BLaER1 treated with 17β-estradiol and CSF1 and Interleukin-3, amounts not matched to agents 10 nM and 100 nM (cell line): ENCODE data around the gene VEPH1.
A peak's percentile ranks its signal among the peaks of the same experiment; 100 is the strongest.

Experiments
- H3K27ac ChIP-seq, 11 experiments: shearing (Covaris generic); formaldehyde crosslinking; 2 replicates each; pipeline ENCODE4 v1.8.1; 2022
- H3K27me3 ChIP-seq, 11 experiments: shearing (Covaris generic); formaldehyde crosslinking; 2 replicates each; pipeline ENCODE4 v1.8.1; 2022
- H3K36me3 ChIP-seq, 11 experiments: shearing (Covaris generic); formaldehyde crosslinking; 2 replicates each; pipeline ENCODE4 v1.8.1; 2022
- H3K4me1 ChIP-seq, 10 experiments: shearing (Covaris generic); formaldehyde crosslinking; 2 replicates each; pipeline ENCODE4 v1.8.1; 2022
- H3K4me2 ChIP-seq, 11 experiments: shearing (Covaris generic); formaldehyde crosslinking; 2 replicates each; pipeline ENCODE4 v1.8.1; 2022
- H3K4me3 ChIP-seq, 10 experiments: shearing (Covaris generic); formaldehyde crosslinking; 2 replicates each; pipeline ENCODE4 v1.8.1; 2022
- H3K9ac ChIP-seq, 11 experiments: shearing (Covaris generic); formaldehyde crosslinking; 2 replicates each; pipeline ENCODE4 v1.8.1; 2022
- H3K9me3 ChIP-seq, 11 experiments: shearing (Covaris generic); formaldehyde crosslinking; replicated peaks in 1 of 11; 2 replicates each; pipeline ENCODE4 v1.8.1; 2022
- H4K20me1 ChIP-seq, 11 experiments: shearing (Covaris generic); formaldehyde crosslinking; 2 replicates each; pipeline ENCODE4 v1.8.1; 2022
- Cebpa-rat ChIP-seq, 11 experiments: shearing (Covaris generic); IDR thresholded peaks; 2 replicates each; pipeline ENCODE4 v1.8.1; 2022

Gene VEPH1

GRCh38 chr3:157284688-157285087, 218.5 kb downstream of the VEPH1 start:
- no peaks in the 10 kb centered on the region for H3K36me3 ChIP-seq
- no peak overlapping the region for H3K9ac ChIP-seq
- no peak overlapping the region for H3K4me2 ChIP-seq
- H3K4me1 ChIP-seq: peaks cover 0 to 29% (median 0%) of the 10 kb centered on the region in 10 experiments; a peak in 5 of 20 replicates
- H3K27me3 ChIP-seq: no peaks in the 10 kb centered on the region
- TF ChIP-seq Cebpa-rat (IDR thresholded peaks at IDR 0.05): no peak
- H3K27ac ChIP-seq: no peak overlapping the region
- no peaks in the 10 kb centered on the region for H4K20me1 ChIP-seq
- no peaks in the 10 kb centered on the region for H3K9me3 ChIP-seq
- H3K4me3 ChIP-seq: no peak overlapping the region

- H3K4me3 ChIP-seq: no peak overlapping the region
- H3K27me3 ChIP-seq: no peaks in the 10 kb centered on the region
- no peak for TF ChIP-seq Cebpa-rat (IDR thresholded peaks at IDR 0.05)
- no peaks in the 10 kb centered on the region for H3K9me3 ChIP-seq
- no peaks in the 10 kb centered on the region for H4K20me1 ChIP-seq
- peaks cover 0 to 29% (median 0%) of the 10 kb centered on the region in 10 experiments; a peak in 5 of 20 replicates for H3K4me1 ChIP-seq
- H3K4me2 ChIP-seq: peak overlapping the region in 3 of 11 experiments; percentile 29 to 47 (median 46); a peak in 5 of 22 replicates
- no peaks in the 10 kb centered on the region for H3K36me3 ChIP-seq
- H3K27ac ChIP-seq: no peak overlapping the region
- H3K9ac ChIP-seq: no peak overlapping the region
Observed at GRCh38 chr3:157282261-157283191, 220.7 kb downstream of the VEPH1 start.

- no peak overlapping the region for H3K4me3 ChIP-seq
- no peaks in the 10 kb centered on the region for H3K9me3 ChIP-seq
- H3K27me3 ChIP-seq: no peaks in the 10 kb centered on the region
- H3K4me2 ChIP-seq: no peak overlapping the region
- H4K20me1 ChIP-seq: no peaks in the 10 kb centered on the region
- no peak overlapping the region for H3K9ac ChIP-seq
- H3K27ac ChIP-seq: no peak overlapping the region
- H3K4me1 ChIP-seq: peaks cover 0 to 26% (median 0%) of the 10 kb centered on the region in 10 experiments; a peak in 5 of 20 replicates
- no peak for TF ChIP-seq Cebpa-rat (IDR thresholded peaks at IDR 0.05)
- no peaks in the 10 kb centered on the region for H3K36me3 ChIP-seq
Observed at GRCh38 chr3:157280786-157281185, 222.4 kb downstream of the VEPH1 start.

GRCh38 chr3:157280354-157280753, 222.9 kb downstream of the VEPH1 start:
- no peak overlapping the region for H3K27ac ChIP-seq
- no peaks in the 10 kb centered on the region for H3K27me3 ChIP-seq
- peaks cover 0 to 22% (median 0%) of the 10 kb centered on the region in 10 experiments; a peak in 5 of 20 replicates for H3K4me1 ChIP-seq
- H3K9me3 ChIP-seq: no peaks in the 10 kb centered on the region
- no peak for TF ChIP-seq Cebpa-rat (IDR thresholded peaks at IDR 0.05)
- no peak overlapping the region for H3K4me2 ChIP-seq
- H4K20me1 ChIP-seq: no peaks in the 10 kb centered on the region
- no peaks in the 10 kb centered on the region for H3K36me3 ChIP-seq
- H3K4me3 ChIP-seq: no peak overlapping the region
- H3K9ac ChIP-seq: no peak overlapping the region

GRCh38 chr3:157279237-157279636, 224.0 kb downstream of the VEPH1 start:
- Histone ChIP-seq H4K20me1 (no peaks in the 10 kb centered on the region), H3K36me3 (no peaks in the 10 kb centered on the region), H3K9me3 (no peaks in the 10 kb centered on the region), H3K4me1 (peaks cover 0 to 20% (median 0%) of the 10 kb centered on the region in 10 experiments; a peak in 7 of 20 replicates), H3K27ac (no peak overlapping the region), H3K4me2 (no peak overlapping the region), H3K9ac (no peak overlapping the region), H3K4me3 (no peak overlapping the region), H3K27me3 (no peaks in the 10 kb centered on the region)
- TF ChIP-seq Cebpa-rat (IDR thresholded peaks at IDR 0.05): no peak

- Histone ChIP-seq H3K9ac (no peak overlapping the region), H3K36me3 (no peaks in the 10 kb centered on the region), H3K4me2 (no peak overlapping the region), H3K27ac (no peak overlapping the region), H3K27me3 (no peaks in the 10 kb centered on the region), H4K20me1 (no peaks in the 10 kb centered on the region), H3K9me3 (no peaks in the 10 kb centered on the region), H3K4me1 (peaks cover 0 to 9% (median under 1%) of the 10 kb centered on the region in 10 experiments; a peak in 8 of 20 replicates), H3K4me3 (no peak overlapping the region)
- no peak for TF ChIP-seq Cebpa-rat (IDR thresholded peaks at IDR 0.05)
Observed at GRCh38 chr3:157276801-157277200, 226.4 kb downstream of the VEPH1 start.

- TF ChIP-seq Cebpa-rat (IDR thresholded peaks at IDR 0.05): no peak
- no peaks in the 10 kb centered on the region for H3K27me3 ChIP-seq
Observed at GRCh38 chr3:157275832-157276231, 227.4 kb downstream of the VEPH1 start.

GRCh38 chr3:157274644-157275137, 228.5 kb downstream of the VEPH1 start:
- H3K27ac ChIP-seq: no peak overlapping the region
- H4K20me1 ChIP-seq: no peaks in the 10 kb centered on the region
- H3K4me3 ChIP-seq: no peak overlapping the region
- no peaks in the 10 kb centered on the region for H3K27me3 ChIP-seq
- H3K9ac ChIP-seq: no peak overlapping the region
- H3K36me3 ChIP-seq: no peaks in the 10 kb centered on the region
- peaks cover 0 to 17% (median 3%) of the 10 kb centered on the region in 10 experiments; a peak in 8 of 20 replicates for H3K4me1 ChIP-seq
- H3K9me3 ChIP-seq: no peaks in the 10 kb centered on the region
- TF ChIP-seq Cebpa-rat (IDR thresholded peaks at IDR 0.05): no peak
- H3K4me2 ChIP-seq: no peak overlapping the region

More at GRCh38 chr3:157275832-157276231, 227.4 kb downstream of the VEPH1 start:
- no peak overlapping the region for H3K9ac ChIP-seq
- H3K27ac ChIP-seq: no peak overlapping the region
- no peaks in the 10 kb centered on the region for H3K9me3 ChIP-seq
- no peak overlapping the region for H3K4me3 ChIP-seq
- no peaks in the 10 kb centered on the region for H3K36me3 ChIP-seq
- peaks cover 0 to 15% (median 3%) of the 10 kb centered on the region in 10 experiments; a peak in 8 of 20 replicates for H3K4me1 ChIP-seq
- H4K20me1 ChIP-seq: no peaks in the 10 kb centered on the region
- no peak overlapping the region for H3K4me2 ChIP-seq

- H3K4me3 ChIP-seq: no peak overlapping the region
- H3K4me2 ChIP-seq: peak overlapping the region in 5 of 11 experiments; percentile 5 to 26 (median 16); a peak in 2 of 22 replicates
- no peaks in the 10 kb centered on the region for H4K20me1 ChIP-seq
- no peak overlapping the region for H3K9ac ChIP-seq
- H3K4me1 ChIP-seq: peaks cover 0 to 17% (median 3%) of the 10 kb centered on the region in 10 experiments; a peak in 8 of 20 replicates
- H3K36me3 ChIP-seq: no peaks in the 10 kb centered on the region
- H3K27ac ChIP-seq: no peak overlapping the region
- H3K9me3 ChIP-seq: no peaks in the 10 kb centered on the region
- H3K27me3 ChIP-seq: no peaks in the 10 kb centered on the region
- no peak for TF ChIP-seq Cebpa-rat (IDR thresholded peaks at IDR 0.05)
Observed at GRCh38 chr3:157271283-157271882, 231.8 kb downstream of the VEPH1 start.
